IMR-90 (cell line): ENCODE results near the gene C8A. TPM values are rescaled to one million over a fixed set of nuclear protein-coding genes. Genes with fewer than 3 reads are reported as not detected.

Experiments
- ATAC-seq: fragments of 200-7000 bp; cut with Tn5 transposase; 2 replicates; pipeline ENCODE4 v1.9.1; 2020; ENCODE audit warnings: low read depth, mild to moderate bottlenecking, moderate library complexity
- BruUV-seq: library from RNA; stranded (reverse); fragments of 400-500 nt; replicated peaks from 2 replicates; lab custom pipeline; 2021; lab: Mats Ljungman, UMichigan
- CTCF ChIA-PET: fragments of 300-600 bp; formaldehyde crosslinking; extraction: SDS; loops from one replicate; lab custom pipeline; 2021; ENCODE audit warnings: antibody characterized with exemption; lab: Yijun Ruan, JAX
- POLR2A ChIA-PET: fragments of 300-600 bp; sonication (Branson Sonifier 250); formaldehyde crosslinking; loops from one replicate; lab custom pipeline; 2022; ENCODE audit warnings: antibody characterized with exemption; ENCODE audit not compliant: unreplicated experiment; lab: Charles Lee
- DNase-seq: peaks from one replicate; pipeline ENCODE4 v3.0.0; 2013
- H2AFZ ChIP-seq: replicated peaks from 2 replicates; pipeline ENCODE3; 2013; ENCODE audit warnings: low read length, mild to moderate bottlenecking; ENCODE audit not compliant: poor library complexity
- H2AK5ac ChIP-seq: 2 replicates; pipeline ENCODE4 v1.6.1; 2013; ENCODE audit warnings: low read depth, low read length, inconsistent platforms
- H2AK9ac ChIP-seq: replicated peaks from 2 replicates; pipeline ENCODE3; 2013; ENCODE audit warnings: mild to moderate bottlenecking, low read depth, low read length, moderate library complexity; ENCODE audit not compliant: poor library complexity
- H2BK120ac ChIP-seq: 2 replicates; pipeline ENCODE4 v1.6.1; 2013; ENCODE audit warnings: low read depth, low read length, inconsistent platforms
- H2BK15ac ChIP-seq: 3 replicates; pipeline ENCODE4 v1.6.1; 2013; ENCODE audit warnings: low read depth, low read length, inconsistent platforms
- H2BK20ac ChIP-seq: 2 replicates; pipeline ENCODE4 v1.6.1; 2013; ENCODE audit warnings: low read depth, mild to moderate bottlenecking, inconsistent platforms, low read length, moderate library complexity
- H2BK5ac ChIP-seq: 2 replicates; pipeline ENCODE4 v1.6.1; 2013; ENCODE audit warnings: mild to moderate bottlenecking, low read depth, low read length, inconsistent platforms; ENCODE audit not compliant: poor library complexity, severe bottlenecking
- H3K14ac ChIP-seq: replicated peaks from 2 replicates; pipeline ENCODE4 v1.6.1; 2013; ENCODE audit warnings: low read depth, low read length, inconsistent platforms
- H3K18ac ChIP-seq: 2 replicates; pipeline ENCODE4 v1.6.1; 2013; ENCODE audit warnings: low read depth, low read length, control low read depth
- H3K23ac ChIP-seq: 2 replicates; pipeline ENCODE4 v1.6.1; 2013; ENCODE audit warnings: low read depth, low read length, inconsistent platforms
- H3K27ac ChIP-seq: 2 replicates; pipeline ENCODE4 v1.5.1; 2013; ENCODE audit warnings: mild to moderate bottlenecking, control low read depth, low read length; ENCODE audit not compliant: insufficient read depth
- H3K27me3 ChIP-seq: 2 replicates; pipeline ENCODE4 v1.6.1; 2013; ENCODE audit warnings: low read length; ENCODE audit not compliant: control insufficient read depth, insufficient read depth
- H3K36me3 ChIP-seq: 2 replicates; pipeline ENCODE4 v1.6.1; 2013; ENCODE audit warnings: low read length, mixed read lengths; ENCODE audit not compliant: control insufficient read depth, insufficient read depth
- H3K4ac ChIP-seq: 2 replicates; pipeline ENCODE4 v1.6.1; 2013; ENCODE audit warnings: low read depth, low read length, inconsistent platforms
- H3K4me1 ChIP-seq: 2 replicates; pipeline ENCODE4 v1.6.1; 2013; ENCODE audit warnings: low read length, mixed read lengths; ENCODE audit not compliant: control insufficient read depth, insufficient read depth
- H3K4me2 ChIP-seq: 2 replicates; pipeline ENCODE4 v1.6.1; 2013; ENCODE audit warnings: low read depth, mild to moderate bottlenecking, control low read depth, low read length, moderate library complexity
- H3K4me3 ChIP-seq: 2 replicates; pipeline ENCODE4 v1.5.1; 2013; ENCODE audit warnings: low read depth, mild to moderate bottlenecking, control low read depth, low read length, moderate library complexity; ENCODE audit not compliant: insufficient read depth
- H3K56ac ChIP-seq: 2 replicates; pipeline ENCODE4 v1.6.1; 2013; ENCODE audit warnings: low read length, inconsistent platforms; ENCODE audit not compliant: insufficient read depth; ENCODE audit errors: extremely low read depth
- H3K79me1 ChIP-seq, 2 experiments: 2 replicates each; pipeline ENCODE4 v1.6.1; 2013; ENCODE audit warnings: low read length in 2 of 2, inconsistent platforms in 1 of 2, low read depth in 1 of 2
- H3K9ac ChIP-seq: 2 replicates; pipeline ENCODE4 v1.6.1; 2013; ENCODE audit warnings: low read depth, low read length, control low read depth
- H3K9me1 ChIP-seq: 2 replicates; pipeline ENCODE4 v1.6.1; 2013; ENCODE audit warnings: low read length, inconsistent platforms; ENCODE audit not compliant: insufficient read depth
- H3K9me3 ChIP-seq: 2 replicates; pipeline ENCODE4 v1.6.1; 2013; ENCODE audit warnings: low read length; ENCODE audit not compliant: control insufficient read depth, insufficient read depth
- H4K20me1 ChIP-seq: 2 replicates; pipeline ENCODE4 v1.6.1; 2013; ENCODE audit warnings: low read length, inconsistent platforms; ENCODE audit not compliant: insufficient read depth
- H4K5ac ChIP-seq: 2 replicates; pipeline ENCODE4 v1.6.1; 2013; ENCODE audit warnings: mild to moderate bottlenecking, low read depth, low read length, control low read depth
- H4K8ac ChIP-seq, 2 experiments: 2 replicates each; pipeline ENCODE4 v1.6.1; 2013; ENCODE audit warnings: low read depth in 2 of 2, low read length in 2 of 2, control low read depth in 1 of 2, inconsistent platforms in 1 of 2
- H4K91ac ChIP-seq: 2 replicates; pipeline ENCODE4 v1.6.1; 2013; ENCODE audit warnings: low read depth, low read length, inconsistent platforms; ENCODE audit not compliant: insufficient read depth
- MAFK ChIP-seq: IDR thresholded peaks from 2 replicates; pipeline ENCODE4 v1.6.1; 2012; ENCODE audit warnings: low read depth, low read length, improper control_type of control experiment
- NFE2L2 ChIP-seq: fragments of 150-350 bp; IDR thresholded peaks from 2 replicates; pipeline ENCODE4 v1.6.1; 2016; ENCODE audit warnings: low read depth, mild to moderate bottlenecking, low read length
- RAD21 ChIP-seq: IDR thresholded peaks from 2 replicates; pipeline ENCODE4 v1.6.1; 2012; ENCODE audit warnings: low read length, improper control_type of control experiment
- USF2 ChIP-seq: fragments of 150-350 bp; IDR thresholded peaks from 2 replicates; pipeline ENCODE4 v1.6.1; 2017; ENCODE audit warnings: mild to moderate bottlenecking, antibody characterized with exemption, low read length, low read depth
- dilution Hi-C: fragments of 300-500 bp; cut with HindIII; formaldehyde crosslinking; loops from one replicate; pipeline ENCODE4 v1.14.3; 2018; ENCODE audit warnings: low sequenced_read_pairs; ENCODE audit not compliant: unreplicated experiment
- in situ Hi-C: fragments of 300-500 bp; cut with MboI; formaldehyde crosslinking; loops from 3 replicates; pipeline ENCODE4 v1.14.3; 2019; ENCODE audit warnings: low sequenced_read_pairs, inconsistent platforms, mixed read lengths
- intact Hi-C: fragments of 100-400 bp; cut with micrococcal nuclease; formaldehyde crosslinking; loops from 2 replicates; pipeline ENCODE4 v1.10.0; 2022
- polyA plus RNA-seq, 3 experiments: library from polyadenylated mRNA; depleted of rRNA; stranded (reverse); fragments of >200 nt; gene quantifications; 2 replicates each; pipeline ENCODE4 v1.2.3, GENCODE V29; 2012; ENCODE audit warnings: low replicate concordance in 1 of 3
- total RNA-seq: library from RNA; depleted of rRNA; stranded (reverse); fragments of >200 nt; gene quantifications from 2 replicates; pipeline ENCODE4 v1.2.3, GENCODE V29; 2012

The C8A gene
- total and polyA plus RNA-seq, 2 of the 4 experiments (the other 2 are of a cell fraction): not detected

GRCh38 chr1:56859287-56859686 is 4.7 kb downstream of the C8A start:
- Histone ChIP-seq H4K20me1 (no peaks in the 10 kb centered on the region), H3K79me1 (no peaks in the 10 kb centered on the region), H3K27me3 (no peaks in the 10 kb centered on the region), H2BK120ac (no peak overlapping the region), H2BK5ac (no peak overlapping the region), H4K8ac (no peak overlapping the region), H3K18ac (no peak overlapping the region), H2BK15ac (no peak overlapping the region), H3K23ac (no peak overlapping the region), H4K5ac (no peak overlapping the region), H2AK9ac (no peak overlapping the region), H3K27ac (no peak overlapping the region), H2AK5ac (no peak overlapping the region), H3K4me2 (no peak overlapping the region), H3K4ac (no peak overlapping the region), H4K91ac (no peak overlapping the region), H3K9me1 (no peaks in the 10 kb centered on the region), H3K9ac (no peak overlapping the region), H3K14ac (no peak overlapping the region), H2BK20ac (no peak overlapping the region), H3K4me3 (no peak overlapping the region), H2AFZ (no peak overlapping the region), H3K56ac (no peak overlapping the region), H3K36me3 (no peaks in the 10 kb centered on the region), H3K4me1 (no peaks in the 10 kb centered on the region), H3K9me3 (no peaks in the 10 kb centered on the region)
- ATAC-seq (no peak), DNase-seq (no peak)
- ChIA-PET CTCF (no interaction called here), POLR2A (no interaction called here)
- BruUV-seq: no TSS peak
- dilution Hi-C loops (no loop called here), in situ Hi-C loops (no loop called here), intact Hi-C loops (no loop called here)
- TF ChIP-seq NFE2L2: no peak
- no peak for TF ChIP-seq MAFK
- TF ChIP-seq USF2: no peak
- TF ChIP-seq RAD21: no peak
